Kidney epithelial cell (primary cell): ENCODE measurements around the gene OR10A3. TPM values are rescaled to one million over a fixed set of nuclear protein-coding genes. Genes with fewer than 3 reads are reported as not detected.

Experiments used
- DNase-seq: peaks from one replicate; pipeline ENCODE4 v3.0.0-alpha.2; 2010; ENCODE audit warnings: low read depth
- H3K27me3 ChIP-seq: 2 replicates; pipeline ENCODE4 v1.6.0; 2011; ENCODE audit warnings: low read length; ENCODE audit not compliant: control insufficient read depth, insufficient read depth
- H3K36me3 ChIP-seq: 2 replicates; pipeline ENCODE4 v1.5.1; 2011; ENCODE audit warnings: low read length; ENCODE audit not compliant: control insufficient read depth, insufficient read depth
- H3K4me3 ChIP-seq: 2 replicates; pipeline ENCODE4 v1.5.1; 2011; ENCODE audit warnings: low read depth, mild to moderate bottlenecking, control low read depth, low read length
- CTCF ChIP-seq: IDR thresholded peaks from 2 replicates; pipeline ENCODE4 v1.5.1; 2011; ENCODE audit warnings: mild to moderate bottlenecking, moderate library complexity, low read length, control low read depth, inconsistent platforms; ENCODE audit not compliant: insufficient read depth, poor library complexity, severe bottlenecking
- total RNA-seq: library from RNA; depleted of rRNA; stranded (reverse); fragments of >200 nt; gene quantifications from 2 replicates; pipeline ENCODE4 v1.2.3, GENCODE V29; 2015

OR10A3 gene
- total RNA-seq, 1 donor from 2014 or later: not detected

- no peak for TF ChIP-seq CTCF
- DNase-seq: no peak
These were observed 40.2 kb upstream of the OR10A3 start for GRCh38 chr11:7981619-7982157.

GRCh38 chr11:7977232-7977917 lies 35.9 kb upstream of the OR10A3 start:
- H3K4me3 ChIP-seq: no peak overlapping the region
- DNase-seq: peak; percentile 34
- H3K27me3 ChIP-seq: no peaks in the 10 kb centered on the region
- TF ChIP-seq CTCF: no peak
- no peaks in the 10 kb centered on the region for H3K36me3 ChIP-seq

More at GRCh38 chr11:7981619-7982157, 40.2 kb upstream of the OR10A3 start:
- Histone ChIP-seq H3K36me3 (no peaks in the 10 kb centered on the region), H3K4me3 (no peak overlapping the region), H3K27me3 (no peaks in the 10 kb centered on the region)

- no peaks in the 10 kb centered on the region for H3K36me3 ChIP-seq
- H3K4me3 ChIP-seq: no peak overlapping the region
- no peak for DNase-seq
- H3K27me3 ChIP-seq: no peaks in the 10 kb centered on the region
- TF ChIP-seq CTCF: no peak
These were observed 33.2 kb upstream of the OR10A3 start for GRCh38 chr11:7974668-7975067.

GRCh38 chr11:7973011-7973410 lies 31.5 kb upstream of the OR10A3 start:
- no peaks in the 10 kb centered on the region for H3K27me3 ChIP-seq
- no peak for DNase-seq
- no peak overlapping the region for H3K4me3 ChIP-seq
- TF ChIP-seq CTCF: no peak
- H3K36me3 ChIP-seq: no peaks in the 10 kb centered on the region

- H3K27me3 ChIP-seq: no peaks in the 10 kb centered on the region
- H3K36me3 ChIP-seq: no peaks in the 10 kb centered on the region
- no peak for TF ChIP-seq CTCF
- no peak for DNase-seq
- H3K4me3 ChIP-seq: no peak overlapping the region
These were observed 30.3 kb upstream of the OR10A3 start for GRCh38 chr11:7971846-7972245.
